Keratinocyte (primary cell): ENCODE results near the gene ABCC10. TPM values are rescaled to one million over a fixed set of nuclear protein-coding genes. Genes with fewer than 3 reads are reported as not detected.

Experiments
- DNase-seq: peaks from one replicate; pipeline ENCODE4 v3.0.0-alpha.2; 2011; ENCODE audit warnings: low read depth, missing footprints, low spot score
- FAIRE-seq: peaks from 2 replicates; lab custom pipeline; 2011; peaks lifted over from hg19 to GRCh38; lab: Jason Lieb, UNC
- H2AFZ ChIP-seq: 2 replicates; pipeline ENCODE4 v1.6.0; 2012; ENCODE audit warnings: low read length, control low read depth, inconsistent platforms; ENCODE audit not compliant: control insufficient read depth
- H3K27ac ChIP-seq: 2 replicates; pipeline ENCODE4 v1.5.1; 2011; ENCODE audit warnings: low read length; ENCODE audit not compliant: control insufficient read depth, insufficient read depth
- H3K27me3 ChIP-seq: 3 replicates; pipeline ENCODE4 v1.6.0; 2011; ENCODE audit warnings: low read length; ENCODE audit not compliant: control insufficient read depth, insufficient read depth; ENCODE audit errors: extremely low read depth
- H3K36me3 ChIP-seq, 2 experiments: 2 replicates in 1 of 2; 3 replicates in 1 of 2; pipeline ENCODE4 v1.5.1; 2011; ENCODE audit warnings: low read length in 2 of 2, mild to moderate bottlenecking in 1 of 2; ENCODE audit not compliant: control insufficient read depth in 2 of 2, insufficient read depth in 2 of 2; ENCODE audit errors: extremely low read depth in 1 of 2
- H3K4me1 ChIP-seq: 3 replicates; pipeline ENCODE4 v1.5.1; 2011; ENCODE audit warnings: low read length; ENCODE audit not compliant: control insufficient read depth, insufficient read depth; ENCODE audit errors: extremely low read depth
- H3K4me2 ChIP-seq: 3 replicates; pipeline ENCODE4 v1.6.0; 2011; ENCODE audit warnings: low read depth, low read length; ENCODE audit not compliant: control insufficient read depth, insufficient read depth; ENCODE audit errors: extremely low read depth
- H3K4me3 ChIP-seq, 3 experiments: fragments of 200-600 bp in 1 of 3; sonication (generic) in 1 of 3; 2 replicates in 2 of 3; 3 replicates in 1 of 3; pipeline ENCODE4 v1.5.1; 2011 to 2016; ENCODE audit warnings: low read length in 3 of 3, mild to moderate bottlenecking in 3 of 3, control low read depth in 2 of 3, inconsistent platforms in 1 of 3, low read depth in 1 of 3, mixed read lengths in 1 of 3, mixed run types in 1 of 3, moderate library complexity in 1 of 3; ENCODE audit not compliant: control insufficient read depth in 2 of 3, insufficient read depth in 2 of 3; ENCODE audit errors: extremely low read depth in 1 of 3
- H3K79me2 ChIP-seq: 2 replicates; pipeline ENCODE4 v1.6.0; 2012; ENCODE audit warnings: low read length; ENCODE audit not compliant: control insufficient read depth, insufficient read depth
- H3K9ac ChIP-seq: 3 replicates; pipeline ENCODE4 v1.6.0; 2011; ENCODE audit warnings: low read length; ENCODE audit not compliant: control insufficient read depth, insufficient read depth; ENCODE audit errors: extremely low read depth
- H3K9me1 ChIP-seq: 3 replicates; pipeline ENCODE4 v1.6.0; 2011; ENCODE audit warnings: low read length; ENCODE audit not compliant: control insufficient read depth, insufficient read depth; ENCODE audit errors: extremely low read depth
- H3K9me3 ChIP-seq: 2 replicates; pipeline ENCODE4 v1.5.1; 2012; ENCODE audit warnings: low read depth, low read length; ENCODE audit not compliant: control insufficient read depth
- H4K20me1 ChIP-seq: 3 replicates; pipeline ENCODE4 v1.6.0; 2011; ENCODE audit warnings: low read length; ENCODE audit not compliant: control insufficient read depth, insufficient read depth; ENCODE audit errors: extremely low read depth
- CTCF ChIP-seq, 3 experiments: IDR thresholded peaks in 1 of 3; conservative IDR thresholded peaks in 1 of 3; optimal IDR thresholded peaks in 1 of 3; 2 replicates in 2 of 3; 3 replicates in 1 of 3; pipeline versions ENCODE3 to v1.5.1; 2011; ENCODE audit warnings: low read length in 3 of 3, mild to moderate bottlenecking in 3 of 3, moderate library complexity in 2 of 3, control low read depth in 1 of 3, inconsistent platforms in 1 of 3; ENCODE audit not compliant: insufficient read depth in 2 of 3; ENCODE audit errors: extremely low read depth in 1 of 3
- EZH2 ChIP-seq: IDR thresholded peaks from one replicate; pipeline ENCODE4 v1.6.1; 2012; ENCODE audit warnings: inconsistent platforms, mild to moderate bottlenecking, low read length, moderate library complexity
- dilution Hi-C: fragments of 300-500 bp; cut with MboI; formaldehyde crosslinking; loops from one replicate; pipeline ENCODE4 v1.7.0; 2020; ENCODE audit warnings: low sequenced_read_pairs; ENCODE audit not compliant: extremely low pct_ligation_motif_present
- polyA minus RNA-seq, 3 experiments: library from RNA; depleted of rRNA, polyadenylated mRNA; stranded (reverse); fragments of >200 nt; gene quantifications; 1 replicate in 1 of 3; 2 replicates in 1 of 3; 3 replicates in 1 of 3; pipeline ENCODE4 v1.2.3, GENCODE V29; 2011
- polyA plus RNA-seq, 5 experiments: library from polyadenylated mRNA; depleted of rRNA in 3 of 5; stranded (reverse) in 3 of 5; stranded (forward) in 1 of 5; unstranded in 1 of 5; fragments of >200 nt; gene quantifications; 1 replicate in 1 of 5; 2 replicates in 3 of 5; 3 replicates in 1 of 5; pipeline versions ENCODE4 v1.2.1 to v1.2.3, GENCODE V29; 2011 to 2012; ENCODE audit warnings: missing spikeins in 2 of 5, low read depth in 1 of 5, low replicate concordance in 1 of 5

ABCC10 gene
- 17.9 to 30.1 TPM (median 23.0 TPM) in 3 replicates for polyA plus RNA-seq
- polyA plus RNA-seq (2011; ENCODE audit: low read depth), result 3.5 TPM
- polyA plus RNA-seq (2011; cell fraction: cytosol; rRNA removed), result 9.9 and 14.6 TPM in 2 replicates
- polyA plus RNA-seq (2011; cell fraction: nucleus; rRNA removed), result 103 and 119 TPM in 2 replicates
- 13.7 and 28.9 TPM in 2 replicates for polyA plus RNA-seq (2012; ENCODE audit: low replicate concordance)
- 33.9 to 46.4 TPM (median 35.0 TPM) in 3 replicates for polyA minus RNA-seq
- 29.9 TPM for polyA minus RNA-seq (2011; cell fraction: cytosol; rRNA and poly(A)+ RNA removed)
- polyA minus RNA-seq (2011; cell fraction: nucleus; rRNA and poly(A)+ RNA removed), result 84.7 and 90.7 TPM in 2 replicates

GRCh38 chr6:43427406-43428111 lies at the start of gene ABCC10:
Gene ABCC10 (plus strand): TSS chr6:43427541. CDS start chr6:43427979, 438 bp downstream.
- H2AFZ ChIP-seq, result peak within 1 kb of the TSS; percentile 94
- H4K20me1 ChIP-seq, result no peaks in the 10 kb centered on the region
- DNase-seq (peak; percentile 84), FAIRE-seq (peak; percentile 93)
- peak within 1 kb of the TSS; percentile 73 for H3K27ac ChIP-seq
- dilution Hi-C loops, result no loop called here
- H3K9me1 ChIP-seq, result no peaks in the 10 kb centered on the region
- peak within 1 kb of the TSS; percentile 91 for H3K9ac ChIP-seq
- peak within 1 kb of the TSS; percentile 54 to 96 (median 91) for H3K4me3 ChIP-seq
- TF ChIP-seq CTCF (optimal IDR thresholded peaks at IDR 0.05 in 1 of 3, IDR thresholded peaks at IDR 0.05 in 1 of 3, conservative IDR thresholded peaks at IDR 0.05 in 1 of 3; ENCODE audit: extremely low read depth in 1 of 3, insufficient read depth in 2 of 3, low read length in 3 of 3), result peak; percentile 42 to 65 (median 55)
- no peak for TF ChIP-seq EZH2
- H3K36me3 ChIP-seq, result peaks cover 8 to 17% of the 10 kb centered on the region in 2 experiments
- peaks cover 35% of the 10 kb centered on the region for H3K79me2 ChIP-seq
- H3K4me2 ChIP-seq, result peak within 1 kb of the TSS; percentile 85
- H3K4me1 ChIP-seq, result peaks cover 15% of the 10 kb centered on the region
- H3K27me3 ChIP-seq, result no peaks in the 10 kb centered on the region
- H3K9me3 ChIP-seq, result no peaks in the 10 kb centered on the region

GRCh38 chr6:43377710-43378229 lies 49.6 kb upstream of the ABCC10 start:
- no peak for TF ChIP-seq EZH2
- no peak for TF ChIP-seq CTCF (optimal IDR thresholded peaks at IDR 0.05 in 1 of 3, IDR thresholded peaks at IDR 0.05 in 1 of 3, conservative IDR thresholded peaks at IDR 0.05 in 1 of 3; ENCODE audit: extremely low read depth in 1 of 3, insufficient read depth in 2 of 3, low read length in 3 of 3)
- no peaks in the 10 kb centered on the region for H3K79me2 ChIP-seq
- dilution Hi-C loops, result no loop called here
- peaks cover 12% of the 10 kb centered on the region for H3K4me1 ChIP-seq
- no peaks in the 10 kb centered on the region for H3K9me3 ChIP-seq
- no peaks in the 10 kb centered on the region for H3K27me3 ChIP-seq
- H2AFZ ChIP-seq, result no peak overlapping the region
- no peak overlapping the region for H3K27ac ChIP-seq
- FAIRE-seq (no peak), DNase-seq (no peak)
- no peaks in the 10 kb centered on the region for H4K20me1 ChIP-seq
- no peak overlapping the region for H3K4me2 ChIP-seq
- H3K9me1 ChIP-seq, result no peaks in the 10 kb centered on the region
- no peak overlapping the region for H3K9ac ChIP-seq
- no peak overlapping the region for H3K4me3 ChIP-seq
- H3K36me3 ChIP-seq, result no peaks in the 10 kb centered on the region
